HG02623 (cell line): ENCODE measurements around the gene NT5C1A.

Source experiments
- ATAC-seq: cut with Tn5 transposase; IDR thresholded peaks from one replicate; pipeline ENCODE4 v1.9.1; 2021; ENCODE audit warnings: moderate library complexity; ENCODE audit not compliant: unreplicated experiment

Gene NT5C1A

DNA sequence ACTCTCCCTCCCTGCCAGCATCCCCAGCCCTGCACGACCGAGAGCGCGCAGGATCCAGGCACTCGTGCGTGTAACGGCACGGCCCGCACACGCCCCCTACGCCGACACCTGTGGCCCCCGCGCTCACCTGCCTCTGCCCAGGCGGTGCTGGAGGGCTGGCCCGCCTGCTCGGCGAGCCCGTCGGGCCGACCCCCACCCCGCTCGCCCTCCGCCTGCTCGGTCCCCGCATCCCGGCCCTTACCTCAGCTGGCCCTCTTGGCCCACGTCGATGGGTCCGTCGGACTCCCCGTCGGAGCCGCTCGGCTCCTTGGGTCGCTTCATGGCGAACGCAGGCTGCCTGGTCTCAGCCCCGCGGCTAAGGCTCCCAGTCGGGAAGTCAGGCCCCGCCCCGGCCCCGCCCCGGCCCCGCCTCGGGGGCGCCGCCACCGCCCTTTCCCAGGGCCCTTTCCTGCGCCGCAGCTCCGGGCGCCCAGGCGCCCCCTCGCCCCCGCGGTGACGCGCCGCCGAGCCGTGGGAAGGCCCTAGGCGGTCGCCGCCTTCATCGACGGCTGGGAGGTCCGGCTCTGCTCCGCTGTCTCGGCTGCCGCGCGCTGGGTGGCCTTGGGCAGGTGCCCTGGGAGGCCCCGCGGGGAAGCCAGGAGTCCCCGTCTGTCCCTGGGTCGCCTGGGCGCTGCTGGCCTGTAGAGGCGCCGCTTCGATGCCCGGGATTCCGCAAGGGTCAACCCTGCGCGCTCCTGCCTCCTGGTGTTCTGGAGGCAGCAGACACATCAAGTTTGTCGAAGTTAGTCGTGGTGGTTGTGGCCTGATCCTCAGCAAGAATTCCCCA lies 32.4 kb downstream of the NT5C1A start, which contains the start of gene HEYL:
HEYL (minus strand) TSS at position 339 of the 826 bp plus-strand sequence; CDS start at position 321, 18 bp downstream.
- ATAC-seq, result no peak

DNA sequence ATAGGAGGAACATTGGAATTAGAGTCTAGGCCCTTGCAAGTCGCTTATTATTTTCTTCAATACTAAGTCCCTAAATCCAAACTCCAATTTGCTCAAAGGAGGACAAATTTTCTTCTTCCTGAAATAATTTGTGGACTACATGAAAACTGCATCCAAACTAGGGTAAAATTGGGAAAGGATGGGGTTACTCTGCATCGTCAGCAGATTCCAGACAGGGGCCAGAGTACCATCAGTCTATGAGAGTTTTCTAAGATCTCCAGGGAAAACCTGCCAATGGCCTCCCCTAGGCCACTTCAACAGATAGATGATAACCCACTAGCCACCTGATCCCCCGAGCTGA lies 33.0 kb downstream of the NT5C1A start:
- ATAC-seq, result no peak

DNA sequence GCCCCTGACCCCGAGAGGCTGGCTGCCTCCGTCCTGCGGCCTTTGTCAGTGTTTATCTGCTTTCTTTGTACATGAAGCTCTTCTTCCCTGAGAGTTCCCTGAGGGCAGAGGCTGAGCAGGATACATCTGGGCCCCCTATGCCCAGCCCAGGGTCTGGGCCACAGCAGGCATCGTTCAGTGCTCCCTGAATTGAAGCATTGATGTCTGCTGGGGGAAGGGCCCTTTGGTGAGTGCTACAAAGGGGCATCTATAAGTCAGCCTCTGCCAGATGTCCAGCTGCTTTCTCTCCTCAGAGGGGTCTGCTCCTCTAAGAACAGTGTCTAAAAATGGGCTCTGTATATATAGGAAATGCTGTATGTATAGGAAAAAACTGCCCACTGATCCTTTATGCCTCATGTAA lies 34.5 kb downstream of the NT5C1A start:
- no peak for ATAC-seq

DNA sequence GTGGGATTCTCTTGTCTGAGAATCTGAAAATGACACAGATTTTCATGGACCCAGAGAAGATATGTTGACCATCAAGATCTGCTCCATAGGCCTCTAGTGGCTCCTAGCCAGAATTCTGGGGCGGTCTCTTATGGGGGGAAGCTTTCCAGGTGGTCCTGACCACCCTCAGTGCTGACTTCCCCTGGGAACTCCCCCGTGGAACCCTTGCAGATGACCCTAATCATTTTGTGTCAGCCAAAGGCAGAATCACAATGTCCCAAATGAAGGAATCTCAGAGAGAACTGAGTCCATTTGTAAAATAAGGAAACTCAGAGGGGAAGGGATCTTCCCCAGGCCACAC lies 36.1 kb downstream of the NT5C1A start:
- no peak for ATAC-seq

DNA sequence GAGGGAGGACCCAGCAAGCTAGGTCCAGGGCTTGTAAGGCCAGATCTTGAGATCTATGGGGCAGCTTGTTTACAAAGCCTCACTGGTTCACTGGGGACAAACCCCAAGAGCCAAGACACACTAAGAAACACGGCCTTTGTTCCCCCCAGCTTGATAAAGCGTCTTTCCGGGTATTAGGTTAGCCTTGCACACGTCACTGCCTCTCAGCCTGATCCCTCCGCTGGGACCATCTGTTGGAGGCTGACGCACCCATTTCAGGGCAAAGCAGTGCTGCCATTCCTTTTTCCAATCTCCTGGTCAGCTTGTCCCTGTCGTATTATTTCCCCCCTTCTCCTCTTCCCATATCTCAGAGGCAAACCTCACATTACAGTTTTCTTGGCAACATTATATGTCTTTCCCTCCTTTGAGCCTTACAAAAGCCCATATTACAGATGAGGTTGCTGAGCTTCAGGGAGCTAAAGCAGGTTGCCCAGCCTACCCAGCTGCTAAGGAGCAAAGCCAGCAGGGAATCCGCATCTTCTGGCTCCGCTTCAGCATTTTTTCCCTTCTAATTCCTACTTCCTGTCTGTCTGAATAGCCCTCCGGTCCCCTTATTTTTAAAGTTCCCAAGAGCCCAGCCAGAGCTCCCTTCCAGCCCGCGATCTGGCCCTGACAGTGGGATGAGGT lies 36.6 kb downstream of the NT5C1A start:
- no peak for ATAC-seq

DNA sequence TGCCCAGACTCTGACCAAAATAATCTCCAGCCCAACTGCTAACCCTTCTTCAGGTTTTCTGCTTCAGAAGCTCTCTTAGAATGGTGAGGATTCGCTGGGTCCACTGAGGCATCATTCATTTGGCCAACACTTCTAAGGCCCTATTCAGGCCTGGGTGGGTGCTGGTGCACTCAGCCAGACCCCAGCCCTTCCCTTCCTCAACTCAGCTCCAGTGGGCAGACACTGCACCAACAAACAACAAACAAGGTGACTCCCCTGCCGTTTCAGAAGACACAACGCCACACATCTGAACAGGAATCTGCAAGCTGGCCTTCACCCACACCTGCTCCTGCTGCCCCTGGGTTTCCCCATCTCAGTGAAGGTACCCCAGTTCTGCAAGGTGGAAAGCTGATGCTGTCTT lies 38.5 kb downstream of the NT5C1A start:
- no peak for ATAC-seq

DNA sequence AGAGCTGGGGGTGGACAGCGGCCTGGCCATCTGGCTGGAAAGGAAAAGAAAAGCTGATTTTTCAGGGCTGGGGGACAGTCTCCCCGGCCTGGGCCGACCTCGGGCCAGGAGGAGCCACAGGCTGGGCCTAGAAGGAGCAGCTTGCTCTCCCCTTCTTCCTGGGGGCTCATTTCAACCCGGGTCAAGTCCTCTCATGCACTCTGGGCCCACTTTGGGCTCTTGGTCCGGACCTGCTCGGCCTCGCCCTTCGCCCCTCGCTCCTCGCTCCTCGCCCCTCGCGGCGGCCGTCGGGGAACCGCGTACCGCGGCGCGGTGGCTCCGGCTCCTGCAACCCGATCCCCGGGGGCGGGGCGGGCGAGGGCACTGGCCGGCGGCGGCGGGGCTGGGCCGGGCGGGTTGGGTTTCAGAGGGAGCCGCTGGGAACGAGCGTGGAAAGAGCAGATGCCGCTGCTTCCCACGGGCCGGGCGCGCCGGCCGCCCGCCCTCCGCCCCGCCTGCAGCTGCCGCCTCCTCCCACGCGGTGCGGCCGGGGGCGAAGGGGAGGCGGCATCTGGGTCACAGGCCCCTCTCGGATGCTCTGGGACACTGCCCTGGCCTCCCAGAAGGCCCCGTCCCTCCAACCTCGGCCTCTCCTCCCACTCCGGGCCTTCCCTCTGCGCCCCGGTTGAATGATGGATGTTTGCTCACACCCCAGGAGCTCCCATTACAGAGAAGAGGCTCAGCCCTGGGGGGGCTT lies 39.1 kb downstream of the NT5C1A start:
- ATAC-seq, result no peak

DNA sequence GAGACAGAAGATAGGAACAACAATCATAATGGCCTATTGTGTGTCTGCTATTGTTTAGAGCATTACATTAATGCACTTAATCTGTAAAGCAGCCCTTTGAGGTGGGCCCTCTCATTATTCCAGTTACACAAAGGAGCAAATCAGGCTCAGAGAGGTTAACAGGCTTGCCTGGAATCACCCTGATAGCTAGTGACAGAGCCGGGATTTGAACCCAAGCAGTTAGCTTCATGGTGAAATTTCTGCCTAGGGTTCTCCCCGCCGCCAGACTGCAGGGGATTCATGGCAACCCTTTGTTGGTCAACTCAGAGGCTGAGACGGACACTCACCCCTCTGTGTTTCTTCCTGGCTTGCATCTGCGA lies 39.6 kb downstream of the NT5C1A start:
- ATAC-seq, result no peak

DNA sequence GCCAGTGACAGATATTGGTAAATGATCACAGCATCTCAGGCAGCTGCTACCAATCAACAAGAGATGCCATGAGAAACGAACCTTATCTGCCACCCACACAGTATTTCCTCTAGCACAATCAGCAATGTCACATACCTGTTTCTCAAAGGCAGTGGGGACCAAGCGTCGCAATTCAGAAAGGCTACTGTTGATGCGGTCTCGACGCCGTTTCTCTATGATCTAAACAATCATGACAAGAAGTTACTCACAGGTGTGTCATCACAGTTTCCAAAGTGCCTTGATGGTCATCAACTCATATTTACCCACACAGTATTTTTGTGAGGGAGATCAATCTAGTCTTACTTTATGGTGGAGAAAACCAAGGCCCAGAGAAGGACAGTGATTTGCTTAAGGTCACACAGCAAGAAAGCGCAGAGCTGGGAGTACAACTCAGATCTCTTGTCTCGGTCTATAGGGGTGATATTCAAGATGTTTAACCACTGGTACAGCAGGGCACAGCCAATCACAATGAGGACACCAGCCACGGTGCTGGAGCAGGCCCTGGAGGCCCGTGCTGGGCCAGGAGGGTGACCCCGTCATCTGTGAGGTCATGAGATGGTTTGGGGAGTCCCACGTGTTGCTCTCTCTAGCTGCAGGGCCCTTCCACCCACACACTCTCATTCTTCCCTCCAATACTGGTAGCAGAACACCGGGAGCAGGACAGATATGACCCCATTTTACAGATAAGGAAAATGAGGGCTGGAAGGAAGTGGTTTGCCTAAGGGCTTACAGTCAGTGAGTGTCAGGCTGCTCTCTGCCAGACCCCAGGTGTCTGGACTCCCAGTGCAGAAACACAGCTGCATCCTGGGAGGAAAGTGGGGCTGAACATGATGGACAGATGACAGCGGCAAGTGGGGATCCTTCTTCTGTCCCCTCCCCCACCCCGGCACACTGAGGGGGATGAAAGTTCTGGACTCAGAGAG lies 40.3 kb downstream of the NT5C1A start:
- ATAC-seq, result no peak

DNA sequence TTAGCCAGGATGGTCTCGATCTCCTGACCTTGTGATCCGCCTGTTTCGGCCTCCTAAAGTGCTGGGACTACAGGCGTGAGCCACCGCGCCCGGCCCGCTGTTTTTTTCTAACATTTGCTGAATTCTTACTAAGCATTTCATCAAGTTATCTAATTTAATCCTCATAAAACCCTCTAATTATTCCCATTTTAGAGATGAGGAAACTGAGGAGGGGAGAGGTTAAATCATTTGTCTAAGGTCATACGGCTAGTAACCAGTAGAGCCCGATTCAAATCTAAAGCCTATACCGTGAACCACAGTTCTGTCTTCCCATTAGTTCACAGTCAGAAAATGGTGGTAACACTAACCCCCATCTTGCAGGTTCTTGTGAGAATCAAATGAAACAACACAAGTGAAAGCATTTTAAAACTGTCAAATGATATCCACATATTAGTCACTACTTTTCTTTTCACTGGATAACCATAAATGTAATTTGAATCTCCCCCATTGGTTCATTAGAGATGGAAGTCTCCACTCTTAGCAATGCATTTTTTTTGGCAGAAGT lies 43.0 kb downstream of the NT5C1A start:
- ATAC-seq, result no peak

DNA sequence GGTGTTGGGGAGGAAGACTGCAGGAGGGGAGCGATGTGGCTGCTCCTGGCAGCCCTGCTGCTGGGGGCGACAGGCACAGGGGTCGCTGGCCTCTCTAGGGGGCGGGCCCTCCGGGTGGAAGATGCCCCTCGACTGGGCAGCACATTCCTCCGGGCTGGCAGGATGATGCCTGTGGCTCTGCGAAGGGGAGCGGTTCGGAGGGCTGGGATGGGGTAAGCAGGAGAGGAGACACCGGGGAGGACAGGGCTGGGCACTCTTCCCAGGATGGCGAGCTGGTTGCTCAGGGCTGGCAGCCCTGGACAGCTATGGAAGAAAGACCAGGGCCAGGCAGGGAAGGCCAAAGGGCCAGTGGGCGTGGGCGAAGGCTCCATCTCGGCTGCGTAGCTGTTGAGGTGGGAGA lies 45.3 kb downstream of the NT5C1A start:
- ATAC-seq, result no peak

DNA sequence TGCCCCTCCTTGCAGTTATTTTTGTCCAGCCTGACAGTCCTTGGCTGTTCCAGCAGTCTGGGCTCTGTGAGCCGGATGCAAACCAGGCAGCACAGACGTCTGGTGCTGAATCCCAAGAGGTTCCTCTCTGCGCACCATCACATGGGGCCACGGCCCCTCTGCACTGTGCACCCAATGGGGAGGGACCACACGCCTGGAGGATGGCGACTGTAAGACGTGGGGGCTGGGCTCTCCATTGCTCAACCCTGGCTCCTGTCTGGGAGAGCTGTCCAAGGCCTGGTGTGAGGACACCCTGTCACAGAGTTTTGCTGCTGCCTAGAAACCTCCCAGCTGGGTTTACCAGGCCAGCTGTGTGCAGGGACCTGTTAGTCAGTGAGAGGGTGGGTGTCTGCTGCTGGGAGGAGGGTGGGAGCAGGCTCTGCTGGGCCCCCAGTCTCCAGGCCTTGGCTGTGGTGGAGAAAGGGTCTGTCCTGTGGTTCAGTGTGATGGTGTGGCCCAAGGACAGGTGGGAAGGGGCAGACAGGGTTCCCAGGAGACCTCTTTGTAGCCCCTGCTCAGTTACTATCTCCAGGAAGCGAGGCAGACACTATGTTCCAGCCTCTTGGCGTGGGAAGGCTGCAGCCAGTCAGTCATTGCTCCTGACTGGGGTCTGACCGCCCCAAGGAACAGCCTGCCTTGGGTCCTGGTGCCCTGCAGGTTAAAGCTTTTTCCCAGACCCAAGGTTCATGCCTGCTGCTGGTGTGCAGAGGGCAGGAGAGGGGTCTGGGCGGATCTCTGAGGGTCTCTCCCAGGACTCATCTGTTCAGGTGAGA lies 46.2 kb downstream of the NT5C1A start:
- ATAC-seq, result no peak

DNA sequence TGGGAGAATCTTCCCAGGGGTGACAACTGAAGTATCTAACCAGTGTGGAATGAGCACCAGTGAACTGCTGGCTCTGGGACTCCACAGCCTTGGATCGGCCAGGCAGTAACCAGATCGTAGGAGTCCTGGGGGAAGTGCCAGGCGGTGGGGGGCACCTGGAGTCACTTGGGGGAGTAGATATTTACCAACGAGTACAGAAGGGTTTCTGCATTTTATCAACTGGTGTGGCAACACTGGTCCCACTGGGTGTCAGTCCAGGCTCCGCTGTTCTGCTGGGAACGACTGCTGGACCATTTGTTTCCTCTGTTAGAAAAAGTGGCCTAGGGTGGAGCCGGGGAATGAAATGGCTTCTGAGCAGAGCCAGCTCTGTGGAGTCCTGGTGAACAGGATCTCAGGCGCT lies 46.9 kb downstream of the NT5C1A start:
- no peak for ATAC-seq

DNA sequence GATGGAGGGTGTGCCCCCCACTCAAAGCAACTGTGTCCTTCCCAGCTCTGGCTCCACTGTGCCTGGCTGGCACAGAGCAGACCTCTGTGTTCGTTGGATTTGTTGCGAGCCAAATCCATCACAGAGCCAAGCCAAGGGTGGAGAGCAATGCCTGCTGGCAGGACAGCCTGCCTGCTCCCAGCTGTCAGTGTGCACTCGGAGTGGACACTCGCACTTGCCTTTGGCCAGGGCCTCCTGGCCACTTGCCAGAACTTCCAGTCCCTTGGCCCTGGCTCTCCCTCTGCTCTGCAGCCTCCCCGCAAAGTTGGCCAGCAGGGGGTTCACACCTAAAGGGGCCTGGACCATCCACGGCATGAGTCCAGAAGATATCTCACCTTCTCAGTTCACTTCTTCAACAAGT lies 48.9 kb downstream of the NT5C1A start:
- no peak for ATAC-seq

DNA sequence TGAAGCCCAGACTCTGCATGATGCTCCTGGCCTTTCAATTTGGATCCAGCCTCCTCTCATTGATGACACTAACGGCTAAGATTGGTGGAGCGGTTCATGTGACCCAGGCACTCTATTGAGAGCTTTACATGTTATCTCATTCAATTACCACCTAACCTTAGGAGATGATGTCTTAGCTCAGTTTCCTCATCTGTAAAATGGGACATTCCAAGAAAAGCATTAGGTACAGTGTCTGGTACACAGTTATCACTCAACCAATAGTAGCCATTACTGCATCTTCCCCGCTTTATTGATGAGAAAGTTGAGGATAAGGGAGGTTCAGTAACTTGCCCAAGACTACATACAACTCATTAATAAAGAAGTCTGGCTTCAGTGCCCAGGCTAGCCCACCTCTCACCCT lies 49.5 kb downstream of the NT5C1A start:
- ATAC-seq, result no peak

DNA sequence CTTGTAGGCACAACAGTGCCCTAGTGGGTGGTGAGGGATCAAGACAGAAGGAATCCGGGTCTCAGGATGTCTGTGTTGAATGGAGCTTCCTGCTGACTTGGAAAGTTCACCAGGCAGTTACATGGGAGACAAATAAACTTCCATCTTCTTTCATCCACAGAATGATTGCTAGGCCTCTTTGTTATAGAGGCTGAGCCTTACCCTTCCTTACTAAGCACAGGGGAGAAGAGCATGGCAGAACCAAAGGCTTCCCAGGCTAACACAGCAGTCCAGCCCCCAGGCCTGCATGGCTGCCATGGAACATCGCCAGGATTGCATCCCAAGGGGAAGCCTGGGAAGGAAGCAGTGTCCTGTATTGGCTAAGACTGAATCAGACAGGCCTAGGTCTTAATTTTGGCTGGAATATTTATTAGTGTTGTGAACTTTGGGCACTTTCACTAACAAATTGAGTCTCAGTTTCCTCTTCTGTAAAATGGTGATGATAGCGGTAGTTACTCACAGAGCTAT lies 51.2 kb downstream of the NT5C1A start:
- no peak for ATAC-seq

DNA sequence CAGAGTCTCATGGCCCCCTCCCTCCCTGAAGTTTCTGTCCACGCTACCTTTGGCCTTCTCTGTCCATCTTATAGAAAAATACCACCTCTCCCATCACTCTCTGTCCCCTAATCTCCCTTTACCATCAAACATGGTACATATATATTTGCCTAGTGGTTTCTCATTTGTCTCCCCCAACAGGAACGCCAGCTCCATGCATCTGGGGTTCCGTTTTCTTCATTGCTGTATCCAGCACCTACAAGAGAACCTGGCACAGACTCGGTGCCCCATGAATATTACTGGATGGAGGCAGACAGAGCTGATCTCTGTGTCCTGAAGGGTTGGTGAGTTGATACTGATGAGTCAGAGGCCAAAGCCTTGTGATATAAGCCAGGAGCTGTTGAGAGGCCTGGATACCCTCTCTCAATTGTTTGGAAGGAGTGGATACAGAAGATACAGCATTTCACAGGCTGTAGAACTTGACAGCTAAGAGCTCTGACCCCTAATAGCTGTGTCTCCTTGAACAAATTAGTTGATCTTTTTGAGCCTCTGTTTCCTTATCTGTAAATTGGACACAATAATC lies 54.3 kb downstream of the NT5C1A start:
- no peak for ATAC-seq

DNA sequence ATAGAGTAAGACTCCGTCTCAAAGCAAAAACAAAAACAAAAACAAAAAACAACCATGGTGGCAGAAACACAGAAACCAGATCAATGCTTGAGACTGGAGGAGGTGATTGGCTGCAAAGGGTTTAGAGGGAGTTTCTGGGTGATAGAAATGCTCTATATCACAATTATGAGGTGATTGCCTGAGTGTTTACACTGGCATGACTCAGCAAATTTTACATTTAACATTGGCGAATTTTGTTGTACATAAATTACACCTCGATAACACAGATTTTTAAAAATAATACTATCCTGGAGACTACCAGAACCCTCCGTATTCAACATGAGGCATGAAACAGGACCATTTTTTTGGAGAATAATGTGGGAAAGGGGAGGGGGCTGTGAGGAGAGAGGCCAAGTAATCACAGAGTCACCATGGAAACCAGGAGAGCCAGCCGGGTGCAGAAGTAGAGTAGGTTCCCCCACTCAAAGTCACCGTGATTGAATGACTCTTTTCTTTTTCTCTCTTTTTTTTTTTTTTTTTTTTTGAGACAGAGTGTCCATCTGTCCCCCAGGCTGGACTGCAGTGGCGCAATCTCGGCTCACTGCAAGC lies 56.7 kb downstream of the NT5C1A start:
- ATAC-seq, result no peak

DNA sequence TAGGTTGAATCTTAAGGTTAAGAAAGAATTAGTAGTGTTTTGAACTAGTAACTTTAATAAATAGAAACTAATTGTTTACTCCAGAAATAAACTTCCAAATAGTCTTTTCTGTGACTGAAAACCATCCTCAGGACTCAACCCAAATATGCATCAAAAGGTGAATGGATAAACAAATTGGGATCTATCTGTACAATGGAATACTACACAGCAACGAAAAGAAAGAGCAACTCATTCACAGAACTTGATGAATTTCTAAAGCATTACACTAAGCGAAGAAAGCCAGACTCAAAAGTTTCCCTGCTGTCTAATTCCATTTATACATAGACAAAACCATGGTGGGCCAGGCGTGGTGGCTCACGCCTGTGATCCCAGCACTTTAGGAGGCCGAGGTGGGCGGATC lies 57.4 kb downstream of the NT5C1A start:
- no peak for ATAC-seq
